Common myeloid progenitor, CD34-positive (primary cell): ENCODE measurements around the gene LLCFC1.

ENCODE experiments used
- CTCF ChIA-PET: fragments of 350-600 bp; sonication (Branson Sonifier 250); formaldehyde crosslinking; loops from one replicate; lab custom pipeline; 2021; ENCODE audit warnings: antibody characterized with exemption; lab: Charles Lee
- POLR2A ChIA-PET: fragments of 350-600 bp; sonication (Branson Sonifier 250); formaldehyde crosslinking; loops from one replicate; lab custom pipeline; 2021; ENCODE audit warnings: antibody characterized with exemption; lab: Charles Lee
- DNase-seq, 3 donors: peaks; one replicate each; pipeline versions ENCODE4 v3.0.0 to v3.0.0-alpha.2; 2013
- H3K27ac ChIP-seq, 2 experiments: 1 replicate in 1 of 2; 2 replicates in 1 of 2; pipeline ENCODE4 v1.7.0; 2013; ENCODE audit warnings: inconsistent platforms in 2 of 2, low read length in 2 of 2, mild to moderate bottlenecking in 2 of 2, low read depth in 1 of 2, moderate library complexity in 1 of 2; ENCODE audit not compliant: severe bottlenecking in 2 of 2, insufficient read depth in 1 of 2, poor library complexity in 1 of 2
- H3K27me3 ChIP-seq, 5 experiments: replicated peaks in 2 of 5; 1 replicate in 3 of 5; 2 replicates in 2 of 5; pipeline versions ENCODE4 v1.6.1 to v1.7.0; 2013; ENCODE audit warnings: low read length in 4 of 5, mild to moderate bottlenecking in 2 of 5, moderate library complexity in 2 of 5, inconsistent platforms in 1 of 5; ENCODE audit not compliant: insufficient read depth in 5 of 5, control insufficient read depth in 4 of 5
- H3K36me3 ChIP-seq, 4 experiments: 1 replicate in 2 of 4; 2 replicates in 2 of 4; pipeline versions ENCODE4 v1.6.1 to v1.7.0; 2013; ENCODE audit warnings: low read length in 3 of 4, control low read depth in 1 of 4, mild to moderate bottlenecking in 1 of 4; ENCODE audit not compliant: control insufficient read depth in 4 of 4, insufficient read depth in 4 of 4
- H3K4me1 ChIP-seq, 4 experiments: 1 replicate in 3 of 4; 2 replicates in 1 of 4; pipeline versions ENCODE4 v1.6.1 to v1.7.1; 2013; ENCODE audit warnings: low read length in 3 of 4, mild to moderate bottlenecking in 3 of 4, control low read depth in 1 of 4, inconsistent platforms in 1 of 4, moderate library complexity in 1 of 4; ENCODE audit not compliant: control insufficient read depth in 4 of 4, insufficient read depth in 4 of 4; ENCODE audit errors: control extremely low read depth in 1 of 4
- H3K4me3 ChIP-seq, 7 experiments: 1 replicate in 4 of 7; 2 replicates in 3 of 7; pipeline versions ENCODE4 v1.5.1 to v1.7.0; 2013; ENCODE audit warnings: mild to moderate bottlenecking in 7 of 7, low read length in 6 of 7, moderate library complexity in 6 of 7, inconsistent platforms in 2 of 7, low read depth in 2 of 7, control low read depth in 1 of 7; ENCODE audit not compliant: insufficient read depth in 4 of 7, control insufficient read depth in 1 of 7; ENCODE audit errors: extremely low read depth in 1 of 7
- H3K9me3 ChIP-seq, 5 experiments: 1 replicate in 4 of 5; 2 replicates in 1 of 5; pipeline versions ENCODE4 v1.6.1 to v1.7.1; 2013; ENCODE audit warnings: low read length in 4 of 5, mild to moderate bottlenecking in 2 of 5, inconsistent platforms in 1 of 5, low read depth in 1 of 5, moderate library complexity in 1 of 5; ENCODE audit not compliant: control insufficient read depth in 4 of 5, insufficient read depth in 2 of 5; ENCODE audit errors: control extremely low read depth in 1 of 5
- WGBS: methylation state at CpG from one replicate; pipeline ENCODE4 v1.1.5; 2013; ENCODE audit not compliant: insufficient coverage; 5-methylcytosine and 5-hydroxymethylcytosine counted together

Gene LLCFC1

GRCh38 chr7:142930126-142930730 lies 9.1 kb upstream of the LLCFC1 start:
- H3K27me3 ChIP-seq = no peaks in the 10 kb centered on the region
- ChIA-PET CTCF (no interaction called here), POLR2A (no interaction called here)
- 98% methylated on average over 7 of the region's 11 CpGs for WGBS
- H3K4me3 ChIP-seq = no peak overlapping the region
- H3K9me3 ChIP-seq = peaks cover 0 to 2% (median 0%) of the 10 kb centered on the region in 5 experiments
- no peak overlapping the region for H3K27ac ChIP-seq
- H3K36me3 ChIP-seq = no peaks in the 10 kb centered on the region
- no peak for DNase-seq
- peaks cover 0 to 8% (median 5%) of the 10 kb centered on the region in 4 experiments for H3K4me1 ChIP-seq

- no peaks in the 10 kb centered on the region for H3K36me3 ChIP-seq
- H3K4me3 ChIP-seq = no peak overlapping the region
- no peak for DNase-seq
- H3K9me3 ChIP-seq = peaks cover 0 to 2% (median 0%) of the 10 kb centered on the region in 5 experiments
- H3K27ac ChIP-seq = no peak overlapping the region
- H3K27me3 ChIP-seq = no peaks in the 10 kb centered on the region
- peaks cover 0 to 5% (median under 1%) of the 10 kb centered on the region in 4 experiments for H3K4me1 ChIP-seq
- POLR2A ChIA-PET = no interaction called here
- WGBS = 79% methylated on average over 4 of the region's 5 CpGs
- CTCF ChIA-PET = interaction anchor here (1.0 kb wide), 1 partner anchor 25 kb away, joined by 3 read pairs; no protein-coding TSS in a partner anchor
Observed at GRCh38 chr7:142932386-142933091, 6.7 kb upstream of the LLCFC1 start.

GRCh38 chr7:142933092-142933475 lies 6.2 kb upstream of the LLCFC1 start:
- Histone ChIP-seq H3K9me3 (no peaks in the 10 kb centered on the region), H3K4me1 (peaks cover 0 to 2% (median 0%) of the 10 kb centered on the region in 4 experiments), H3K27ac (no peak overlapping the region), H3K27me3 (peaks cover 0 to 2% (median 0%) of the 10 kb centered on the region in 5 experiments), H3K36me3 (no peaks in the 10 kb centered on the region), H3K4me3 (no peak overlapping the region)
- POLR2A ChIA-PET = no interaction called here
- 92% methylated on average over 6 of the region's 7 CpGs for WGBS
- CTCF ChIA-PET = no interaction called here
- no peak for DNase-seq

- 82% methylated on average over 3 of the region's 4 CpGs for WGBS
- no peaks in the 10 kb centered on the region for H3K9me3 ChIP-seq
- CTCF ChIA-PET = interaction anchor here (2.2 kb wide), 1 partner anchor 24 kb away, joined by 6 read pairs; no protein-coding TSS in a partner anchor
Observed at GRCh38 chr7:142933624-142934023, 5.7 kb upstream of the LLCFC1 start, which contains the start of gene TRPV5. Gene TRPV5, minus strand, starts transcription at chr7:142933746. Its CDS starts 287 bp downstream, at chr7:142933459.

GRCh38 chr7:142934056-142934455 lies 5.2 kb upstream of the LLCFC1 start:
- CTCF ChIA-PET = interaction anchor here (2.2 kb wide), 1 partner anchor 24 kb away, joined by 6 read pairs; no protein-coding TSS in a partner anchor
- H3K9me3 ChIP-seq = no peaks in the 10 kb centered on the region
- WGBS = 83% methylated on average over 9 of the region's 12 CpGs

More at GRCh38 chr7:142933624-142934023, 5.7 kb upstream of the LLCFC1 start, which contains the start of gene TRPV5:
- H3K36me3 ChIP-seq = no peaks in the 10 kb centered on the region
- DNase-seq = no peak
- peaks cover 0 to 2% (median 0%) of the 10 kb centered on the region in 4 experiments for H3K4me1 ChIP-seq
- H3K27ac ChIP-seq = no peak within 1 kb of the TSS
- POLR2A ChIA-PET = no interaction called here
- H3K4me3 ChIP-seq = no peak within 1 kb of the TSS
- peaks cover 0 to 2% (median 0%) of the 10 kb centered on the region in 5 experiments for H3K27me3 ChIP-seq

GRCh38 chr7:142935941-142936565 lies 3.2 kb upstream of the LLCFC1 start:
- DNase-seq = no peak
- no peak overlapping the region for H3K4me3 ChIP-seq
- H3K36me3 ChIP-seq = no peaks in the 10 kb centered on the region
- peaks cover 0 to 2% (median 0%) of the 10 kb centered on the region in 5 experiments for H3K27me3 ChIP-seq
- CTCF ChIA-PET = interaction anchor here (1.0 kb wide), 1 partner anchor 35 kb away, joined by 3 read pairs; no protein-coding TSS in a partner anchor
- POLR2A ChIA-PET = no interaction called here
- WGBS = 98% methylated on average over 4 of the region's 12 CpGs
- H3K9me3 ChIP-seq = no peaks in the 10 kb centered on the region
- H3K27ac ChIP-seq = no peak overlapping the region
- peaks cover 0 to 2% (median 0%) of the 10 kb centered on the region in 4 experiments for H3K4me1 ChIP-seq

More at GRCh38 chr7:142934056-142934455, 5.2 kb upstream of the LLCFC1 start:
- POLR2A ChIA-PET = no interaction called here
- no peak for DNase-seq
- Histone ChIP-seq H3K27ac (no peak overlapping the region), H3K36me3 (no peaks in the 10 kb centered on the region), H3K4me3 (no peak overlapping the region), H3K4me1 (peaks cover 0 to 2% (median 0%) of the 10 kb centered on the region in 4 experiments), H3K27me3 (peaks cover 0 to 2% (median 0%) of the 10 kb centered on the region in 5 experiments)
